NCI-H187 (cell line): Measurements from ENCODE around the gene ARHGAP19.

Source experiments
- DNase-seq, 2 experiments: peaks; one replicate each; lab custom pipeline; 2025; lab: John Stamatoyannopoulos, UW

Gene ARHGAP19

DNA sequence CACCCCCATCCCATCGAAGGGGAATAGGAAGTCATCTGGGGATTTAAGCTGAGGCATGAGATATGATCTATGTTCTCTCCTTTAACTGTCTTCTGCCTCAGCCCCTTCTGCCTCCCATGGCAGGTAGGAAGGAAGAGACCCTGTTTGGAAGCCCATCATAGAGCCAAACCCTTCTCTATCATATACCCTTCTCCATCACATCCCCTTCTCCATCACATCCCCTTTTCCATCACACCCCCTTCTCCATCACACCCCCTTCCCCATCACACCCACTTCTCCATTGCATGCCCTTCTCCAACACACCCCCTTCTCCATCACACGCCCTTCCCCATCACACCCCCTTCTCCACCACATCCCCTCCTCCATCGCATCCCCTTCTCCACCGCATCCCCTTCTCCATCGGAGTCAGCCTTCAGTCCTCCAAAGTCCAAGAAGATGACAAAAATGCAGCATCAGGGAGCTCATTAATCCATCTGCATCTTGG is 99.4 kb downstream of the ARHGAP19 start:
- no peak for DNase-seq

DNA sequence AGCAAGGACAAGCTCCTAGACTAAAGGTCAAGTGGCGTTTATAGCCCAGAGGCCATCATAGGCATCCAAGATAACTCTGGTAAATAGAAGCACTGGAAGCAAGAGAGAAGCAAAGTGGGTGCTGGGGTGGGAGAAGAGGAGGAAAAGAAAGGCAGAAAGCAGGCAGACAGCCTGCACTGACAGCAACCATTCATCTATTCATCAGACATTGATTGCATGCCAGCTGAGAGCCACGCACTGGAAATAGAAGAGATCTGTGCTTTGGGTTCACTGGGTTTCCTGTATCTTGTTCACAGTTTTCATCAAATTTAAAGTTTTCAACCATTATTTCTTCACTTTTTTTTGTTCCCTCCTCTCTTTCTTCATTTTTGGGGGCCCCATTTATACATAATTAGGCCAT is 102.0 kb downstream of the ARHGAP19 start:
- DNase-seq = no peak

DNA sequence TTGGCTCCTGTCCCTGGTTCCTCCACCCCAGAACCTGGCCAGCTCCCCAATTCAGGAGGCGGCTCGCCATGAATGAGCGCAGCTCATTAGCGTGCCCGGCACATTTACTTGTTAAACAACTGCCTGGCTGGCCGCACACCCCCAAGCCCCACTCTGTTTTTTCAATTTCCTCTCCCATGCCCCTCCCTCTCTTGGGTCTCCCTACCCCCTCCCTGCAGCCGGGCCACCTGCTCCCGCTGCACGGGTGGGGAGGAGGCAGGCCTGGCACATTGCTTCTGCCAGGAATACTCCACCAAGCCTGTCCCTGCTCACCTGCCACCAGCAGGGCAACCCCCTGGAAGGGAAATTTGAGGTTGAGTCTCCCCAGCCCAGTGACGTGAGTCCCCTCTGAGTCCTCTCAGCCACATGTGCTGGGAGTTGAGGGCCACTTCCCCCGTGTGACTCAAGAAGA is 104.2 kb downstream of the ARHGAP19 start:
- DNase-seq = peak in 1 of 2 experiments; percentile 8

DNA sequence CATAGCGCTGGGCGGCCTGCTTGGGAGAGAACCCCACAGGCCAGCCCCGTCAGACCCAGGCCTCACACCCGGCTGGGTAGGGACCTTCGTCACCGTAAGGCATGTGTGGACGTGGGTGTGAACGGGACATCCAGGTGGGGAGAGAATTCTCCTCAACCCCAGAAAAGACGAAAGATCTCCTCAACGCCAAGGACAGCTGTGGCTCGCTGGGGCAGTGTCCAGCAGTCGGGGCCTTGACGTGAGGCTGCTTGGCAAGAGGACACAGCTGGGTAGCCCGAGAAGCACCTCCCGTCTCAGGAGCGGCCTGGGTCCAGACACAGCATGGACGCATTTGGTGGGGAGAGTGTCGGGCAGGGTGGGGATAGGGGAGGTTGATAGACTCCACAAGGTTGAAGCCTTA is 105.5 kb downstream of the ARHGAP19 start:
- DNase-seq = no peak

DNA sequence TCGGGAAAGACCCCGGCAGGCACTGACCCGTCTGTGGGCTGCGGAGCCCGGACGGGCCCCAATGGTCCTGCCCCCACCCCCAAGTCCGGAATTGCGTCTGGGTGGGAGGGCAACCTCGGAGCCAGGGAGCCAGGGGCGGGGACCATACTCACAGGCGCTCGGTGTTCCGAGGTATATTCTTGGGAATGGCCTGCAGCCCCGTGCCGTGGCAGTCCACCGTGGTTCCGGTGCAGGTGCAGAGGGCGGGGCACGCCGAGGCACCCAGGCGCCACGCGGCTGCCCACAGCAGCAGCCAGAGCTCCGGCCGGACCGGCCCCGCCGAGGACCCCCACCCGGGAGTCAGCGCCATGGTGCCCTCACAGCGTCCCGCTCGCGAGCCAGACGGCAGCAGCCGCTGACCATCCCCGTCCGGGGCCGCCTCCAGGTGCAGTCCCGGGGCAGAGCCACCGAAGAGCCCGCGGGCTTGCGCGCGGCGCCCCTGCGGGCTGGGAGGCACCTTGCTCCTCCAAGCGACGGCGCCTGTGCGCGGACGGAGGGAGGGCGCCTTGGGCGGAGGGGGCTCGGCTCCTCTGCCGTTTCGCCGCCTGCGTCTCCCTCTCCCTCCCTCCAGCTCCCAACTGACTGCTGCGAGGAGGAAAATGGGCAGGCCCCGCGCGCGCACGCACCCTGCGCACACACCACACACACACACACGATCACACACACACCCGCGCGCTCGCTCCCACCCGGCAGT is 106.9 kb downstream of the ARHGAP19 start, which contains the start of gene SLIT1:
TSS of gene SLIT1 (minus strand) at position 634 of the 733 bp plus-strand sequence. CDS start at position 349, 285 bp downstream.
- DNase-seq = peak in 1 of 2 experiments; percentile 21

DNA sequence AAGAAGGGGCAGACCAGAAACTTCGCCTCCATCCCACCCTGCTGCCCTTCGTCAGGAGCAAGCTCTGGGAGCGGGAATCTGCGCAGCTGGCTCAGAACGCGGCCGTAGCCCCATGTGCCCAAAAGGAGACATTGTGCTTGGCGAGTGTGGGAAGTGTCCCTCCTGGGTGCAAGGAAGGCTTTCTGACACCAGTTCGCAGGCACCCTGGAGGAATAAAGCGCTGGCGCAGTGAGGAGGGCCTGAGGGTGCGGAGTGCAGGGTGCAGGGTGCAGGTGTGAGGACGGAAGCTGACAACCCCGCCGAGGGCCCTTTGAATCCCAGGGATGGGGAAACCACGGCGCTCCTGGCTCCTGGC is 107.5 kb downstream of the ARHGAP19 start:
- DNase-seq = no peak

DNA sequence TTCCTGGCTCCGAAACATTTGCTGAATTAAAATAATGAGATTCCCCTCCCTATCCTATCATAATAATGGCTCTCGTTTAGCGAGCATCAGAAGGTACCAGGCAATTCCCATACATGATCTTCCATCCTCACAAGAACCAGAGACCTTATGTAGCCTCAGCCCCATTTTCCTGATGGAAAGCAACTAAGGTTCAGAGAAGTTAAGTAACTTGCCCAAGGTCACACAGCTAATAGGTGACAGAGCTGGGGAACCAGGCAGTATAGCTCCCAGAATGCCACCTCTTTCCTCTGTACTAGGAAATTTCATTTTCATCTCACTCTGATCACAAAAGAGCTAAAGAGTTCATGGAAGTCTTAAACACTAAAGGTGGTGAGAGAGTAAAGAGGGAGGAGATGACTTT is 109.1 kb downstream of the ARHGAP19 start:
- DNase-seq = no peak

DNA sequence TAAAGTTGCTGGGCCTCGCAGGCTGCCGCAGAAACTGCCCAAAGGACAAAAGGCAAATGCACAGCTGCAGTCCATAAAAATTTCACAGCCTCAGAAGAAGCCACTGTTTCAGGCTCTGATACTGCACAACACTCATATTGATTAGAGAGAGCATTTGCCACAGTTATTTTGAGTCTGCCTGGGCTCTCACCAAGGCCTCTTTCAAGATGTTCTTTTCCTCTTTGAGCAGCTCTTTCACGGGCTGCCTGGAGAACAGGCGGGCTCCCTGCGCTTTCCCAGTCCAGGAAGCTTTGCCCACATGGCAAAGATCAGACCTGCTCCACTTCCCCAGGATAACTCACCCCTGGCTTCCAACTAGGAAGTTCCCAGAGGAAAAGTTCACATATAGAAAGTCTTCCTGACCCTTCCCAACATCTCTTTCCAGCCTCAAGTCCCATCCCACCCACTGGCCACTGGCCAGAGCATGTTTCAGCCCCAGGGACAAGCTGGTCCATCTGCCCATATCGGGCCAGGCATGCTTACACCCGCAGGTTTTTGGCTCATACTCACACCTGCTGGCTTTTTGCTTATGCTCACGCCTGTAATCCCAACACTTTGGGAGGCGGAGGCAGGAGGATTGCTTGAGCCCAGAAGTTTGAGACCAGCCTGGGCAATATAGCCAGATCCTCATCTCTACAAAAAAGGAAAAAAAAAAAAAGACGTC is 110.0 kb downstream of the ARHGAP19 start:
- DNase-seq = no peak

DNA sequence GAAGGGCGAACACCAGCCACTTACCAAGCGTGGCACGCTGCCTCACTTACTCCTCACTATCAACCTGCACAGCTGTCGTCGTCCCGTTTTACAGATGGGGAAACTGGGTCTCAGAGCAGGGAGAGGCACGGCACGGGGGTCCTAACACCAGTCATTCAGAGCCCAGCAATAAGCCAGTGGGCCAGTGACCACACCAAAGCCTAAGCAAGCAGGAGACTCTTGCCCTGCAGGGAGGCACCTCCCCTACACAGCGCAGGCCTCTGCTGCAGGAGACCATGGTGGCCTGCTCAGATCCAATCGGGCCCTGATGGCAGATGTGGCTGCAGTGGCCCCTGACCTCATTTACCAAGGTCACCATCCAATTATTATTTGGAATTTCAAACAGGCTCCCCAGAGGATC is 111.5 kb downstream of the ARHGAP19 start:
- DNase-seq = no peak

DNA sequence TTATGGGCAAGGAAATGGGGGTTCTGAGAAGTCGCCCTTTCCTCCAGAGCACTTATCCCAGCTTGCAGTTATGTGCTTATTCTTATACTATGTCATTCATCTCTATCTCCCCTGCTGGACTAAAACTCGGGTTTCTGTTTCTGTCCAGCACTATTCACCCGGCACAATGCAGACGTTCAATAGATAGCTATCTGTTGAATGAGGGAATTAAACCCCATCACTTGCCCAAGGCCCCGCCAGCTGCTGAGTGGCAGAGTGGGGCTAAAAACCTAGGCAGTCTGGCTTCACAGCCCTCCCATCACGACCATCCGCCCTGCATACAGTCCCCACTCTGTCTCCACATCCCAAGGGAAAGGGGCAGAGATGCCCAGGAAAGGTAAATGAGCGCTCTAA is 112.1 kb downstream of the ARHGAP19 start:
- DNase-seq = no peak

DNA sequence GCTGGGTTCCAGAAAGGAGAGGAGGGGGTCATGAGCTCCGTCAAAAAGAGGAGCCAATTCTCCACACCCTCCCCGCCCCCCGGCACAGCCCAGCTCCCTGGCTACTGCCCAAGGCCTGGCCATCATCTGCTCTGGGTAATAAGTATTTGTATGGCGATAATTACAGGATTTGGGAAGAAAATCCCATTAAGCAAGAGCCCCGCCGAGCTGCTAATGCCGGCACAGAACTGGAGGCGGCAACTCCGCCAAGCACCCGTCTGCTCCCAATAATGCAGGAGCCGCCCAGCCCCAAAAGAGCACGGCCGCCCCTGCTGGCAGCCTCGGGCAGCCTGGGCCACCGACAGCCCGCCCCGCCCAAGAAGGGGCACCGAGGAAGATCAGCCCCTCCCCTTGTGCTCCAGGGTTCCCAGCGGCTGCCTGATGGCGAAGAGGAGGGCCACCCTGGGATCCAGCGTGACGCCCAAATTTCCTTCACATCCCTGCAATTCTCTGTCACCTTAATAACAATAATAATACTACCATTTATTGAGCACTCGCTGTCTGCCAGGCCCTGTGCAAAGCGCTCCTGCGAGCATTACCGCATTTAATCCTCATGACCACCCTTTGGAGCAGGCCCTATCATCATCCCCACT is 112.6 kb downstream of the ARHGAP19 start:
- no peak for DNase-seq

DNA sequence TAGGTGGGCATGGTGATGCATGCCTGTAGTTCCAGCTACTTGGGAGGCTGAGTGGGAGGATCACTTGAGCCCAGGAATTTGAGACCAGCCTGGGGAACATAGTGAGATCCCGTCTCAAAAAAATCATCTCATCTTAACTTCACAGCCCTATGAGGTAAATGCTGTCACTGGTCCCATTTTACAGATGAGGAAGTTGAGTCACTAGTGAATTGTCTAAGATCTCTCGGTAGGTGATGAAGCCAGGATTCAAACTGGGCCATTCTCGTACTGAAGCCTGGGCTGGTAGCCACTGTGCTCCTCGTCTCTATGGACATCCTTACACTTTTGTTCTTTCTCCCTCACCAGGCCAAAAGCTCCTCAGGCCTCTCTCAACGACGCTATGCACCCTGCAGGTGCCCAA is 113.1 kb downstream of the ARHGAP19 start:
- DNase-seq = no peak

DNA sequence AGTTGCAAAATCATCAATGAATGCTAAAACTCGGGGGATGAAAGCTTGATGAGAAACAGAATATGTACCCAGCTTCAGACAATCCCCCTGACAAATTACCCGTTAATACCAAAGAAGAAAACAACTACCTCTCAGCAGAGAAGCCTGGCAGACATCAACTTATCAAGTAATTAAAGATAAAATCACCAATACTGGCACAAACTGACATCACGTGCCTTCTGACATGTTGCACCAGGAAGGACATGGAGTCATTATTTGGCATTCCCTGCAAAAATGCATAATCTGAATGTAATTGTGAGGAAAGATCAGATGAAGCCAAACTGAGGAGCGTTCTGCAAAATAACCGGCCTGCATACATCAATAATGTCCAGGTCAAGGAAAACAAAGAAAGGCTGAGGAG is 114.4 kb downstream of the ARHGAP19 start:
- no peak for DNase-seq

DNA sequence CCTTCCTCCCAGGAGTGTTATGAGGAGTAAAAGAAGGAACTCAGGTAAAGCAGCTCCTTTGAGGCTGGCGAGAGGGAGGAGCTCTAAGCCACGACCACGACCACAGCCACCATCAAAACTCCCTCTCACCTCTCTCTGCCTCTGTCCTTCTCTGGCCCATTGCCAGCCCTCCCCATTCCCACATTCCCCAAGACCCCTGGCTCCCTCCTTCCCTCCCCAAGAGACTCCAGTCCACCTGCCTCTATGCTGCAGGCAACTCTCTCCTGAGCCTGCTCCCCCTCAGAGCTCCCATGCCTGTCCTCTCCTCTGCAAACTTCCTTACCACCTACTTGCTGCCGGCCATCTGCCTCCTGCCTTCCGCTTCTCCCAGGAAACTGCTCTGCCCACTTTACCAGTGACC is 116.2 kb downstream of the ARHGAP19 start:
- no peak for DNase-seq

DNA sequence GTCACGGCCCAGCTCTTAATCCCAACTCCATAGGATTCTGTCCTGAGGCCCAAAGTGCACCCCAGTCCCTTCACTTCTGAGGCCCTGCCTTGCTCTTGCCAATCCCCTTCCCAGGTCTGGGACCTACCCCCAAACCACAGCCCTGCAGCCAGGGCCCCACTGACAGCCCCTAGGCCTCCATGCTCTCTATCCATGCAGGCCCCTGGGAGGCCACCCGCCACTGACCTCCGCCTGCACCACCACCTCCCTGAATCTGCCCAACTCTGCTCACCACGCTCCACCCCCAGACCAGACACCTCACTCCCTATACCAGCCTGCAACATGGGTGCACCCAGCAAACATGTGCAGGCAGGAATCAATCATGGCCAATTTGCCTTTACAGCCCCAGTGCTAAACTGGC is 116.9 kb downstream of the ARHGAP19 start:
- DNase-seq = no peak

DNA sequence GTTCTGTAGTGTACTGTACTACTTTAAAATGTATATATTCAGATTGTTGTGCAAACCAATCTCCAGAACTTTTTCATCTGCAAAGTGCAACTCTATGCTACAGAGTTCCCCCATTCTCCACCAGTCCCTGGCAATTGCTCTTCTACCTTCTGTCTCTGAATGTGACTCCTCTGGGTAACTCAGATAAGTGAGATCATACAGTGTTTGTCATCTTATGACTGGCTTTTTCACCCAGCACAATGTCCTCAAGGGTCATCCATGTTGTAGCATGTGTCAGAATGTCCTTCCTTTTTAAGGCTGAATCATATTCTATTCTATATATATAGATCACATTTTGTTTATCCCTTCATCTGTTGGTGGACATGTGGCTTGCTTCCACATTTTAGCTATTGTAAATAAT is 117.5 kb downstream of the ARHGAP19 start:
- no peak for DNase-seq

DNA sequence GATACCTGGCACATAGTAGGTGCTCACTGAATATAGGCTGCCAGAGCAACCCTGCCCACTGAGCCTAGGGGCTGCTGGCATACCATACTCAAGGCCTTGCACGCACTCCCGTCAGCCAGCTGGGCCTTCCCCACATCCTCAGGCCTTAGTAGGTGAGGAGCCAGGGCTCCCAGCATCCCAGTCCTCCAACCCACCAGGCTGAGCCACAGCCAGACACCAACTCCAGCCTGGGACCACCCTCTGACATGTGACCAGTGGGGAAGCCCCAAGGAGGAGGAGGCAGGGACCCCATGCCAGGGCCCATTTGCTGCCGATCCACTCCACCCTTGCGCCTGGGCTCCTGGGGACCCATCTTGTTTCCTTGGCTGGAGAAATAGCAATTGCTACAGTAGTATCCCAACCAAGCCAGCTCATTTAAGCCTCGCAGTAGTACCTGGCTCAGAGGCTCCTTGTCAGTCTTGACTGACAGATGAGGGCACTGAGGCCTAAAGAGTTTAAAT is 118.1 kb downstream of the ARHGAP19 start:
- DNase-seq = no peak

DNA sequence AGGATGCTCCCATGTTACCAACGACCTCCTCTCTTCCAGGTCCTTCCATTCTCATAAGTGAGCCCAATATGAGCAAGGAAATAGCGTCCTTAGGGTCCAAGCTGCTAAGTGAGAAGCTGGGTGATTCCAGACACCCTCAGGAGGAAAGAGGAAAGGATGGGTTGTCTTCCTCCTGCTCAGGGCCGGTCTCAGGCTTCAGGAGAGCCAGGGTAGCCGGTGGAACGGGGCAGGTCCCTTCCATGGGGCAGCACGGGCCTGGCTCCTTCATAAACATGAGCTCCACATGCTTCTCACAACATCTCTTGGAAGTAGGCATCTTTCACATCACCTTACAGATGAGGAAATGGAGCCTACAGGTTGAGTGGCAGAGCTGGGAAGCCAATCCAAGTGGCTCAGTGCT is 119.4 kb downstream of the ARHGAP19 start:
- DNase-seq = no peak
